ENCODE results near the gene SLC30A3.
A peak's percentile ranks its signal among the peaks of the same experiment; 100 is the strongest.

The SLC30A3 gene

DNA sequence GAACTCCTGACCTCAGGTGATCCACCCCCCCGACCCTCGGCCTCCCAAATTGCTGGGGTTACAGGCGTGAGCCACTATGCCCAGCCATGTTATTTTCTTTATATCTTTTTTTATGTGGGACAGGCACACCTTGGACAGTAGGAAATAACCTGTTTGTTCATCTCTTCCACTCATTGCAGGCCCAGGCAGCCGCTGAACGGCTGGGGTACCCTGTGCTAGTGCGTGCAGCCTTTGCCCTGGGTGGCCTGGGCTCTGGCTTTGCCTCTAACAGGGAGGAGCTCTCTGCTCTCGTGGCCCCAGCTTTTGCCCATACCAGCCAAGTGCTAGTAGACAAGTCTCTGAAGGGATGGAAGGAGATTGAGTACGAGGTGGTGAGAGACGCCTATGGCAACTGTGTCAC, 37.3 kb downstream of the SLC30A3 start:
- DNase-seq: no peak

DNA sequence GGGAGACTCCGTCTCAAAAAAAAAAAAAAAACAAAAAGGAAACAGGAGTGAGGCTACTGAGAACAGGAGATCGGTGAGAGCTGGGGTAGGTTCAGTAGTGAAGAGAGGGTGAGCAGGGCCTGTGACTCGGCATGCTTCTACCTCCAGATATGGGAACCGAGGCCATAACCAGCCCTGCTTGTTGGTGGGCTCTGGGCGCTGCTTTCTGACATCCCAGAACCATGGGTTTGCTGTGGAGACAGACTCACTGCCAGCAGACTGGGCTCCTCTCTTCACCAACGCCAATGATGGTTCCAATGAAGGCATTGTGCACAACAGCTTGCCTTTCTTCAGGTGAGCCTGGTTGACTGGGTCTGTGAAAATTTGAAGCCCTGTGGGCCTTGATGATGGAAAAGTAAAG, 39.4 kb downstream of the SLC30A3 start:
- no peak for DNase-seq

DNA sequence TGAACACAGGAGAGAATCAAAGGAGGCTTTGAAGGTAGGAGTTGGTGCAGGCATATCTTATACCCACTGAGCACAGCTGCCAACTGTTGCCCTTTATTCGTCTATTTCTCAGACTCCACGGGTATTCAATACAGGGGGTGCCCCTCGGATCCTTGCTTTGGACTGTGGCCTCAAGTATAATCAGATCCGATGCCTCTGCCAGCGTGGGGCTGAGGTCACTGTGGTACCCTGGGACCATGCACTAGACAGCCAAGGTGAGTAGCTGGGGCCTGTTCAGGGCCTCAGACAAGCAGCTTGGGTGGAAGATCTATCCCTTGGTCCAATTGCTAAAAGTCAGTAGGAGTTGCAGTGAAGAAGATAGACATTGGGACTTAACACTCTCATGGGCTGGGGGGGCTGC, 40.4 kb downstream of the SLC30A3 start:
- DNase-seq: no peak

DNA sequence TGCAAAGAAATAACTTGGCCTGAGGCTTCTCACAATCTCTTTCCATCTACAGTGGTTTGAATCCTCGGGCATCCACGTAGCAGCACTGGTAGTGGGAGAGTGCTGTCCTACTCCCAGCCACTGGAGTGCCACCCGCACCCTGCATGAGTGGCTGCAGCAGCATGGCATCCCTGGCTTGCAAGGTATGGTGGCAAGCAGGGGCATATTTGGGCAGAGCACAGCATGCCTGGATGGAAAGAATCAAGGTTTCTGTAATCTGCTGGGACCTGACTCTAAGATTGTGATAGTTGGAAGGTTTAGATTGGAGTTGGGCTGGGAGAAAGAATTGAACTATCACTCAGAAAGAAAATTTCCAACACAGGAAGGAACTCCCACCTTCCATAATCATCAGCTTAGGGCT, 41.7 kb downstream of the SLC30A3 start:
- no peak for DNase-seq

DNA sequence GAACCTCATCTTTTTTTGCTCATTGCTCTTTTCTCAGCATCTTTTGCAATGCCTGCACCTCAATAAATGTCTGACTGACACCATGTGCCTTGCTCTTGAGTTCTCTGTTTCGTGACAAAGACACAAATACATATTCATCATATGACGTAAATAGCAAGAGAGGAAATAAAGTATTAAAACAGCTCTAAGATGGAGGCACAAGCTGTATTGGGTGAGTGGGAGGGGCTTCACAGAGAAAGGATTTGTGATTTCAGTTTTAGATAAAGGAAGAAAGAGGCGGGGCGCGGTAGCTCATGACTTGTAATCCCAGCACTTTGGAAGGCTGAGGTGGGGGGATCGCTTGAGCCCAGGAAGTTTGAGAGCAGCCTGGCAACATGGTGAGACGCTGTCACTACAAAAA, 42.8 kb downstream of the SLC30A3 start:
- DNase-seq: no peak

DNA sequence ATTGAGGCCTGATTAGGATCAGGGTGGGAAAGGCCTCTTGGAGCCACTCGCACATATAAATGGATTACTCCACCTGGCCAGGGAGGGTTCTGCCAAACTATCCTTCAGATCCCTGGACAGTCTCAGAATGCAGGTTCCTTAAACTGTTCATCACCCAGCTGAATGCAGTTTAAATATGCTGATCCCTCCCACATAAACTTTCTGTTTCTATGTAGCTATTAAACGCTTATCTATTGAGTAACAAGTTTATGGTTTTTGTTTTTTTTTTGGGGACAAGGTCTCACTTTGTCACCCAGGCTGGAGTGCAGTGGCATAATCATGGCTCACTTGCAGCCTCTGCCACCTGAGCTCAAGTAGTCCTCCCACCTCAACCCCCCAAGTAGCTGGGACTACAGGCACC, 43.8 kb downstream of the SLC30A3 start:
- DNase-seq: peak; percentile 21

DNA sequence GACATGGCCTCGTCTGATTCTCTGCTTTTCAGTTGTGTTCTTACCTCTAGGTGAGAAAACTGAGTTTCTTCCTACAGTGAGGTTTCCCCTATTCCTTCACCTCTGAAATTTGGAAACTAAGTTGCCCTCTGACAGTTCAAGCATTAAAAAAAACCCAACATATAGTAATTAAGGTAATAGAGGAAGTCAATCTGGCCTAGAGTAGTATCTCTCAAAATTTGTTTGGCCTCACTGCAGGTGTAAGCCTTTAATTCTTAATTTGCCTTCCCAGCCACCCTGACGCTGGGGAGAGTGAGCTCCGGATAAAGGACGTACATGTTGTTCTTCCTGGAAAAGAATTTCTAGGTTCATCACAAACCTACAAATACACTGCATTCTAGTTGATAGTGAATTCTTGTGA, 44.2 kb downstream of the SLC30A3 start:
- peak; percentile 14 for DNase-seq

DNA sequence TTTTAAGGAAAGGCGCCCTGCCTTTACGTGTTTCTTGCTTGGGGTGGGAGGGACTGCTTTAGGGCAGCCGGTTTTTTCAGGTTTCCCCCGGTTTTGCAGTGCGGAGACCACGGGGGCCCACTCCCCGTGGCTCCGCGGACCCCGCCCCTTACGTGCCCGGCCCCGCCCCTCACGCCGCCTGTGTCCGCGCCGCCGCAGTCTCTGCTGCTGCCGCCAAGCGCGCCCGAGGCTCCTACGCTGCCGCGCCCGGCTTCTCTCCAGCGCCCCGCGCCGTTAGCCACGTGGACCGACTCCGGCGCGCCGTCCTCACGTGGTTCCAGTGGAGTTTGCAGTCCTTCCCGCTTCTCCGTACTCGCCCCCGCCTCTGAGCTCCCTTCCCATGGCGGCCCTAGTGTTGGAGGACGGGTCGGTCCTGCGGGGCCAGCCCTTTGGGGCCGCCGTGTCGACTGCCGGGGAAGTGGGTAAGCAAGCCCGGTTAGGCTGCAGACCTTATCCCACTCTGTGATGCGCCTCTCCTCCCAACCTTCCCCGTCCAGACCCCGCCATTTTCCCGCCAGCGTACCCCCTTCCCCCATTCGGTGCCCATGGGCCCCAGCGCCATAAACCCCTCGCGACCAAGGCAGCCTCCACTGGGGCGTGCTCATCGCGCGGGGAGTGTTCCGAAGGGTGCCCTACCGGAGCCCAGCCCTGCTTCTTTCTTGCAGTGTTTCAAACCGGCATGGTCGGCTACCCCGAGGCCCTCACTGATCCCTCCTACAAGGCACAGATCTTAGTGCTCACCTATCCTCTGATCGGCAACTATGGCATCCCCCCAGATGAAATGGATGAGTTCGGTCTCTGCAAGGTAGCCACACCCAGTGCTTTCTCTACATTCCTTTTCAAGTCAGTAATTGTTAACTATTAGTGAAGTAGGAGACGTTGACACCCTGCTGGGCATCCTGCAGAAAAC, 45.4 kb downstream of the SLC30A3 start, which contains the start of gene CAD:
Gene CAD, plus strand, starts transcription at position 197 of the 949 bp plus-strand sequence. Its CDS starts 183 bp downstream, at position 380.
- peak; percentile 95 for DNase-seq

DNA sequence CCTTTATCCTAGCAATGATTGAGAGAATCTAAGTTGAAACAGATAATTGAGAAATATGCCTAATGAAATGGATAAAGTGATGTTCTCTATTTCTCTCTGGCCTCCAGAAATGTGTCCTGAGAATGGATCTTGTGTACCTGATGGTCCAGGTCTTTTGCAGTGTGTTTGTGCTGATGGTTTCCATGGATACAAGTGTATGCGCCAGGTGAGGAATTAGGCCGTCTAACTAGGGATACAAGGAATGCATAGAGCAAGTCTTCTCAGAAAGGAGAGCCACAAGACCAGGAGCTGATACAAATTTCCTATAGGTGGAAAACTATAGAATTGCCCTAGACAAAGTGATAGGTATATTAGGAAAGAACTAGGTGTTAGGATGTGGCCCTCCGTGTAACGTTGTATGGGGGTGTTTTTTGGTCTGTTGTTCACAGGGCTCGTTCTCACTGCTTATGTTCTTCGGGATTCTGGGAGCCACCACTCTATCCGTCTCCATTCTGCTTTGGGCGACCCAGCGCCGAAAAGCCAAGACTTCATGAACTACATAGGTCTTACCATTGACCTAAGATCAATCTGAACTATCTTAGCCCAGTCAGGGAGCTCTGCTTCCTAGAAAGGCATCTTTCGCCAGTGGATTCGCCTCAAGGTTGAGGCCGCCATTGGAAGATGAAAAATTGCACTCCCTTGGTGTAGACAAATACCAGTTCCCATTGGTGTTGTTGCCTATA, 46.3 kb downstream of the SLC30A3 start:
- no peak for DNase-seq

DNA sequence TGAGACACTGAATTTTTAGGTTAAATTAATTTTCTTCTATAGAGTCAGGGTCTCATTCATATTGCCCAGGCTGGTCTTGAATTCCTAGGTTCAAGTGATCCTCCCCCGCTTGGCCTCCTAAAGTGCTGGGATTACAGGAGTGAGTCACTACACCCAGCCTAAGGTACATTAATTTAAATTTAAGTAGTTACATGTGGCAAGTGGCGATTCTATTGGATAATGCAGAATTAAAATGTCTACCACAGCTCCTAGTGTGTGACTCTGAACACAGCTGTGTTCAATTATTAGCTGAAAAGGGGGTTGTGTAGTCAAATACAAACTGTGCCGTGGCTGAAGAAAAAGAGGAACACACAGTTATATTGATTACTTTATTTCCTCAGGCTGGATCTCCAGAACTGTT, 47.9 kb downstream of the SLC30A3 start:
- DNase-seq: no peak

DNA sequence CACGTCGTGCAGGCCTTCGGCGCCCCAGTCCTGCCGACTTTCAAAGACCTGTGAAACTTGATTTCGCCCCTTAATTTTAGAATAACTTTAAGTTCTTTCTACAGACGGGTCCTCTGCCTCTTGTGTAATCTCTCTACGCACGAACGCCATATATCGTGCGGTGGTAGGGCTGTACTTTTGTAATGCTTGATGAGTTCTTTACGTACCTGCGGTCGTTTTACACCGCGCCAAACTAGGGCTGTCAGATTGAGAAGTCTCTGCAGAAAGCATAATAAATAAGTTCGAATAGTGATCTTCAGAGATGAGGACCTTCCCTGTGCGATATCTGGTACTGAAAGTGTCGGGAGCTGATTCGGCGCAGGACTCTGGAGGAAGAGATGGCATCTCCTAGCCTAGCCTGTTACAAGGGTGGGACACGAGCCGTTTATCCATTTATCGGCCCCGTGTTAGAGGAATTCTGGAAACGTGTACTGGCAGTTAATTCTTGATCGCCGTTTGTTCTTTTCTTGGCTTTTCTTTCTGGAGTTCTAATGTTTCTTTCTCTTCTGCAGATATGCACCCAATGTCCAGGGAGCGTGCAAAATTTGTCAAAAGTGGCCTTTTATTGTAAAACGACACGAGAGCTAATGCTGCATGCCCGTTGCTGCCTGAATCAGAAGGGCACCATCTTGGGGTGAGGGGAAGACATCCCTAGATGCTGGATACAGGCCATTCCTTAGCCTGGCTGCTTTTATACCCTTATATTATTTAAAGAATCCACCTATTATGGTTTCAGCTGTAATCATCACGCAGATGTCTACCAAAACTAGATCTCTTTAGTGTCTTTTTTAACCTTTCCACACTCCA, 50.0 kb downstream of the SLC30A3 start:
- peak; percentile 77 for DNase-seq

DNA sequence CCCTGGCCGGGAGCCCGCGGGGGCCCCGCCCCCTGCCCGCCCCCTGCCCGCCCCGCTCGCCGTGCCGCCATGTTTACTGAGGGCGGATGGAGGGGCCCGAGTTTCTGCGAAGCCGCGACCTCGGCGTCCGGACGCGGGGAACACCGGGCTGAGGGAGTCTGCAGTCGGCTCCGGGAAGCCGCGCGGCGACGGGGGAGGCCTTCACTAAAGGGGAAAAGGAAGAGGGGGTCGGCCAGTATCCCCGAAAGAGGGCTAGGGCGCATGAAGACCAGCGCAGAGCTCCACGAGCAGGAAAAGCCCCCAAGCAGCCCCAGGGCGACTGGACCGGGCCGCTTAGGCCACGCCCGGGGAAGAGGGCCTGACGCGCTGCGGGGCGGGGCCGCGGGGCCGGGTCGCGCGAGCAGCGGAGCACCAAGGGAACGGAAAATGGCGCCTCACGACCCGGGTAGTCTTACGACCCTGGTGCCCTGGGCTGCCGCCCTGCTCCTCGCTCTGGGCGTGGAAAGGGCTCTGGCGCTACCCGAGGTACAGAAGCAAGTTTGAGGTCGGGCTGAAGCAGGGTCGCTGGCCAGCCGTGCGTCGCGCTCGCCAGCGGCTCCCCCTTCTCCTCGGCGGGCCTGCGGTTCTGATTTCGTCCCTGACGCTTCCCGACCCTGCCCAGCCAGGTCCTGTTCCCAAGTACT, 50.8 kb downstream of the SLC30A3 start, which contains the start of the genes ATRAID and SLC5A6:
Gene ATRAID, plus strand, starts transcription at position 99 of the 683 bp plus-strand sequence. Its CDS starts 328 bp downstream, at position 427.
Gene SLC5A6, minus strand, starts transcription at position 326 of the 683 bp plus-strand sequence. CDS start 4,618 bp downstream, outside the sequence.
- peak; percentile 94 for DNase-seq

DNA sequence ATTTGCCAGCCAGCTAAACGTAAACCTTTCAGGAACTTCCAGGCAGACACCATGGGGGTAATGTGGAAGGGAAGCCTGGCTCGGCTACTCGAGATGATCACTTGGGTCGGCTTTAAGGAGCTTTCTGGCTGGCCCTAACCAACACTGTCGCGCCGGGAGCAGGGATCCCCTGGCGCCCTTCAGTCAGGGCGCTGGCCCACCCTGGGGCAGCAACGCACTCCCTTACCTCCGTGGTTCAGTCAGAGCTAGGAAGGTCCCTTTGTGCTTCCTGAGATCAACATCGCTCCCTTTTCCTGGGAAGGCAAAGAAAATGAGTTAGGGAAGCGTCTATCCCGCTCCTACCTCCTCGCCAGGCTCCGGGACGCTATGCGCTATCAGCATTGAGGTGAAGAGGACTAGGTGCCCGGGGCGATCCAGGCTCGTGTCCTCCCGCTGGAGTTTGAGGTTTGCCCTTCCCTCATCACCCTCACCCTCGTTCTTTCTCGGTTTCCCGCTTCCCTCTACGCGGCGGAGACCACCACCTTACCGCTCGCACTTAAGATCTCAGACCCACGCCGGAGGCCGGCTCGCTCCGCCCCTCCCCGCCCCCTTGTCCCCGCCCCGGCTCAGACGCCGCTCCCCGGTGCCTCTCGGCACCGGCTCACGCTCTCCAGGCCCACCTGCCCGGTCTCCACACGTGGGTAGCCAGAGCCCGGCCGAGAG, 51.5 kb downstream of the SLC30A3 start:
- DNase-seq: peak; percentile 38

DNA sequence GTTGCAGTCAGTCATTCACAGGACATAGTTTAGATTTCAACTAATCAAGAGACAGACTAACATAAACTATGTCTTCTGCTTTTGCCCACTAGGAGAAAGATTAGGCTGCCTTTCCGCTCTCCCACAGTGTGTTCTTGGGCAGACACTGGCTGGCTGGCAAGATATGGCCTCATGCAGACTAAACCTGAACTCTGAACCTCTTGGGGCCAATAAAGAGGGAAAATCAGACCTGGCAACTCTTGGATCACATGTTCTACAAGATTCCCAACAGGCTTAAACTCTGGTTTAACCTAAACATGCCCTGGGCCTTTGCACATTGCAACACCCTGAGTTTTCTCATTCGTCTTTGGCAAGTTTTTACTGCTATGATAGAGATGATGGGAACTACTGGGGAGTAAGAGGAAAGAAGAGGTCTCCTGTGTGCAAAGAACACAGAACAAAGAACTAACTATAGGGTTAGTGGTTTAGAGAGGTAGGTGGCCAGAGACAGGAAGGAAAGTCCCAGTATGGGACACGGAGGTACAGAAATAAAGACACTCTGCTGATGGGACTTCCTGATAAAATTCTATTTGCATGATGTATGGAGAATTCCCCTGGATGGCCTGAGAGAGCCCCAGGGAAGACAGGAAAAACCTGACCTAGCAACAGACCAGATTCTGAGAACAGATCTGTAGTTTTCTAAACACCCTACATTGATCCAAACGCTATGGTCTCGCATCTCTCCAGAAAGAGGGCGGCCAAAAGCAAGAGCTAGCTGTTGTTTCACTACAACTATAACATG, 53.0 kb downstream of the SLC30A3 start:
- DNase-seq: peak; percentile 68

DNA sequence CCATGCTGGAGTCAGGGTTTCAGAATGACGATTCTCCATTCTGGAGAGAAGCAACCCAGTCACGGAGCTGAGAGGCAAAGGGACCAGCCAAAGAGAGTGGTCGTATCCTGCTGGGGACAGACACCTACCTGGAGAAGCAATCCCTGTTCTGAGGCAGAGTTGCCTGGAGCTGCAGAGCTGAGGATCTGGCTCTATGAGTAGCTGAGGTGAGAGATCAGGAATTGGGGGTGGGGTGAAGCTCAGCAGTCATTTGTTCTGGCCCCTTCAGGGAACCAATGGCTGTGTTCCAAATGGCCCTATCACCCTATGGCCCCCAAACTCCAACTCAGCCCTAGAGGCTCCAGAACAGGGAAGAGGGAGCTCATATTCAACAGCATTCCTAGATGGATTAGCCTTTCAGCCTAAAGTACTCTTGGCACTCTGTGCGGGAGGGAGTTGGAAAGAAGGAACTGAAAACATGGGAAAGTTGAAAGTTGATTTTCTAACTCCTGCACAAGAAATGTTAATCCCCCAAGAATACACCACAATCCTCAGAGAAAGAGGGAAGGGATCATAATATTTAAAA, 54.3 kb downstream of the SLC30A3 start:
- DNase-seq: no peak

DNA sequence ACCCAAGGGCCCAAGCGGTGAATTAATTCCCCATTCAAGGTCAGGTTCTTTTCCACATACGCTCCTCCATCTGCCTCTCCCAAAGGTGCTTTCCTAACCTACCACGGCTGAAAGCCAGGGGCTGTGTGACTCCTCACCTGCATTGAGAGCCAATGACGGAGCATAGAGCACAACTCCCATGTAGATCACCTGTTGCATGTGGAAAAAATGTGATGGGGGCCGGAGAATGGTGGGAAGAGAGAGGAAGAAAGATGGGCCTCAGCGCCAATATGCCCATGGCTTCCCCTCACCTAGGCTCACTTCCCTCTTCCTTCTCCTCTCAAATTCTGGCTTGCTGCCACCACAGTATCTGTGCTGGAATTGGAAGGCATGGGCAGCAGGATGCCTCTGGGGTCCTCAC, 56.5 kb downstream of the SLC30A3 start:
- DNase-seq: no peak

DNA sequence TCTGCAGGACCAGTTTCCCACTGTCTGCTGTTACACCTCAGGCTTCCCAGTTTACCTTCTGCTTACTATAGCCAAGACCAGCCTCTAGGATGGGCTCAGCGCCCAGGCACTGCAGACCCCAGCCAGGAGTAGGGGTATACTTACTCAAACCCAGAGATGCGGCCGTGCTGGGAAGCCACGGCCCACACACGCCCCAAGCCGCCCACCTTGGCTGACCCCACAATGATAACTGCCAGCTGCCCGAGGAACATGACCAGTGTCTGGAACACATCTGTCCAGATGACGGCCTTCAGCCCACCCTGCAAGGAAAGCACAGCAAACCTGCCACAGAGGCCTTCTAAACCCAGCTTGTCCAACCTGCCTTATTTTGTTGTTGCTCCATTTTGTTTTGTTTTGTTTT, 57.6 kb downstream of the SLC30A3 start:
- DNase-seq: no peak

DNA sequence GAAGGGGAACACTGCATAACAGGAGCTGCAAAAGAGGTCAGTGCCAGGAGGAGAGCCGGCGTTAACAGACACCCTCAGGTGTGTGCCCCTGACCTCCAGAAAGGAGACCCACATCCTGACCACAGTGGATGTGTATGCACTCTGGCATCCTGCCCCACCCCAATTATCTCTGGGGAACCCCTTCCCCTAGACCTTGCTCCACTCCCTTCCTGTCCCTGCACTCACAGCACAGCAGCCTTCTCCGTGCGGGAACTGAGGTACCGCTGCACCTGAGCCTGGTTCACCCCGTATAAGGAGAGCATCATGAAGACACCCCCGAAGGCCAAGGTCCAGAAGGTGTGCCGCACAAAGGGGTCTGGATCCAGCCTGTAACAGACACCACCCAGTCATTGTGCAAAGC, 58.3 kb downstream of the SLC30A3 start:
- no peak for DNase-seq

DNA sequence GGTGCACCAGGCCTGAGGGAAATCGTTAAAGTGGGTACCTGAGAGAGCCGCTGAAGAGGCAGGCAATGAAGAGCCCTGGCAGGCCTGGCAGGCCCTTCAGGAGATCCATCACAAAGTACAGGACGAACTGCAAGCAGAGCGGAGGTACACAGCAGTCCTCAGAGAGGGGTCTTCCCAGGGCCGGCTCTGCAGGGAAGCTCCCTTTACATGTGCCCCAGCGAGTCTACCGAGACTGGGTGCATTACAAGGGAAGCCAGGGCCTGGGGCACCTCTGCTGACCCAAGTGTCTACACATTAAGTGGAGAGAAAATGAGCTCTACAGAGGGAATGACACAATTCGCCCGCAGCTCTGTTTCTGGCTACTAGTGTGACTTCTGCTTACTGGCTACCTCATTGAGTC, 59.1 kb downstream of the SLC30A3 start:
- no peak for DNase-seq
